T-cell (primary cell): ENCODE data around the gene VPS36. TPM values are rescaled to one million over a fixed set of nuclear protein-coding genes. Genes with fewer than 3 reads are reported as not detected.
A peak's percentile ranks its signal among the peaks of the same experiment; 100 is the strongest.
"Not testable (repeated sequence)": the region's sequence is repeated elsewhere in the genome, so short reads cannot be mapped to it uniquely, and the experiment has no call there.

Experiments used
- ATAC-seq, 4 experiments: fragments of 200-7000 bp in 3 of 4; fragments of 150-1000 bp in 1 of 4; cut with Tn5 transposase; replicated peaks in 1 of 4; 1 replicate in 3 of 4; 2 replicates in 1 of 4; pipeline ENCODE4 v1.10.0; 2021; ENCODE audit warnings: moderate library complexity in 3 of 4, mild to moderate bottlenecking in 2 of 4, moderate number of reproducible peaks in 1 of 4
- CTCF ChIA-PET, 2 donors: fragments of 300-600 bp; sonication (Branson Sonifier 250); formaldehyde crosslinking; loops; one replicate each; lab custom pipeline; 2022; ENCODE audit warnings: antibody characterized with exemption in 2 of 2; lab: Charles Lee
- POLR2A ChIA-PET, 2 donors: fragments of 300-600 bp; sonication (Branson Sonifier 250); formaldehyde crosslinking; loops; one replicate each; lab custom pipeline; 2022; ENCODE audit warnings: antibody characterized with exemption in 2 of 2; lab: Charles Lee
- DNase-seq, 35 experiments: peaks; one replicate each; pipeline versions ENCODE4 v3.0.0 to v3.0.0-alpha.2; 2013 to 2023
- H3K27ac ChIP-seq: one replicate; pipeline ENCODE4 v1.5.1; 2013; ENCODE audit warnings: low read length
- H3K27me3 ChIP-seq, 2 experiments: replicated peaks in 1 of 2; 1 replicate in 1 of 2; 2 replicates in 1 of 2; pipeline versions ENCODE4 v1.6.1 to v1.7.0; 2013; ENCODE audit warnings: low read length in 1 of 2, mixed read lengths in 1 of 2; ENCODE audit not compliant: control insufficient read depth in 2 of 2, insufficient read depth in 2 of 2; ENCODE audit errors: extremely low read depth in 1 of 2
- H3K36me3 ChIP-seq, 2 donors: 1 replicate in 1 of 2; 2 replicates in 1 of 2; pipeline versions ENCODE4 v1.6.1 to v1.7.0; 2013; ENCODE audit warnings: low read length in 1 of 2; ENCODE audit not compliant: control insufficient read depth in 2 of 2, insufficient read depth in 1 of 2; ENCODE audit errors: extremely low read depth in 1 of 2
- H3K4me1 ChIP-seq, 2 experiments: 1 replicate in 1 of 2; 2 replicates in 1 of 2; pipeline versions ENCODE4 v1.6.1 to v1.7.0; 2013; ENCODE audit warnings: low read length in 2 of 2, mixed read lengths in 1 of 2; ENCODE audit not compliant: insufficient read depth in 2 of 2, control insufficient read depth in 1 of 2; ENCODE audit errors: extremely low read depth in 1 of 2
- H3K4me3 ChIP-seq, 2 donors: 1 replicate in 1 of 2; 2 replicates in 1 of 2; pipeline versions ENCODE4 v1.5.1 to v1.7.0; 2013; ENCODE audit warnings: mild to moderate bottlenecking in 2 of 2, low read length in 1 of 2, moderate library complexity in 1 of 2; ENCODE audit not compliant: control insufficient read depth in 1 of 2; ENCODE audit errors: extremely low read depth in 1 of 2
- H3K9me3 ChIP-seq: 2 replicates; pipeline ENCODE4 v1.7.0; 2013
- H3K27ac Mint-ChIP-seq, 2 donors: one replicate each; pipeline ENCODE4 v1.8.0; 2020 to 2021; ENCODE audit warnings: mild to moderate bottlenecking in 2 of 2, mixed read lengths in 2 of 2
- H3K27me3 Mint-ChIP-seq, 2 donors: one replicate each; pipeline ENCODE4 v1.8.0; 2021 to 2022; ENCODE audit warnings: mixed read lengths in 2 of 2
- H3K36me3 Mint-ChIP-seq: one replicate; pipeline ENCODE4 v1.8.0; 2021; ENCODE audit warnings: mixed read lengths
- H3K4me1 Mint-ChIP-seq, 3 donors: one replicate each; pipeline ENCODE4 v1.8.0; 2020 to 2022; ENCODE audit warnings: mixed read lengths in 3 of 3, mild to moderate bottlenecking in 1 of 3
- H3K4me3 Mint-ChIP-seq, 3 donors: one replicate each; pipeline ENCODE4 v1.8.0; 2020 to 2022; ENCODE audit warnings: mild to moderate bottlenecking in 3 of 3, mixed read lengths in 3 of 3, moderate library complexity in 3 of 3
- H3K9me3 Mint-ChIP-seq, 3 donors: one replicate each; pipeline ENCODE4 v1.8.0; 2020 to 2022; ENCODE audit warnings: mixed read lengths in 3 of 3
- WGBS: methylation state at CpG from one replicate; pipeline ENCODE4 v1.1.5; 2013; ENCODE audit warnings: missing lambda C conversion rate; ENCODE audit not compliant: insufficient coverage; 5-methylcytosine and 5-hydroxymethylcytosine counted together
- total RNA-seq, 35 experiments: library from RNA in 6 of 35; stranded (reverse) in 6 of 35; fragments of 120-200 nt in 1 of 35; gene quantifications; one replicate each; pipeline versions ENCODE4 v1.2.1 to v1.2.4 and lab custom pipeline; 2013 to 2026

The VPS36 gene
- total RNA-seq (10 to 100 TPM; 43.3 to 53.7 (median 49.2) TPM), total RNA-seq (lab: John Stamatoyannopoulos, UW) (39.8 to 104 (median 67.1) reads per million in 29 experiments)
- total RNA-seq (2013): 52.2 TPM

GRCh38 chr13:52450012-52450792 lies at the start of gene VPS36:
TSS of gene VPS36 (minus strand) at chr13:52450634. CDS start at chr13:52450594, 40 bp downstream.
- WGBS: under 1% methylated on average over 105 of the region's 105 CpGs
- Histone ChIP-seq H3K9me3 (no peaks in the 10 kb centered on the region), H3K36me3 (peaks cover 0 to 2% of the 10 kb centered on the region in 2 donors), H3K27me3 (no peaks in the 10 kb centered on the region), H3K27ac (peak within 1 kb of the TSS; percentile 62), H3K4me3 (peak within 1 kb of the TSS; percentile 81 to 96), H3K4me1 (peaks cover 17 to 26% of the 10 kb centered on the region in 2 experiments)
- CTCF ChIA-PET: interaction anchor here (0.6 to 1.6 kb wide), 14 partner anchors 9 to 637 kb away, joined by 3 to 7 read pairs (median 3); partner anchors contain the start of genes ALG11 (in 1 of the 2) and SUGT1 (in 1 of the 2)
- H3K9me3 Mint-ChIP-seq: no peaks in the 10 kb centered on the region
- H3K27me3 Mint-ChIP-seq: no peaks in the 10 kb centered on the region
- ATAC-seq (peak; percentile 65 to 79 (median 74)), DNase-seq (peak; percentile 82 to 99 (median 90))
- POLR2A ChIA-PET: no interaction called here
- H3K27ac Mint-ChIP-seq: peak within 1 kb of the TSS; percentile 81 to 88
- H3K4me3 Mint-ChIP-seq: peak within 1 kb of the TSS; percentile 89 to 91 (median 90)
- no peaks in the 10 kb centered on the region for H3K36me3 Mint-ChIP-seq
- peaks cover 45 to 49% (median 45%) of the 10 kb centered on the region in 3 donors for H3K4me1 Mint-ChIP-seq

- H3K4me1 ChIP-seq, H3K27me3 ChIP-seq, H3K36me3 Mint-ChIP-seq, H3K4me3 Mint-ChIP-seq, H3K9me3 ChIP-seq, ATAC-seq, DNase-seq, H3K36me3 ChIP-seq, H3K27me3 Mint-ChIP-seq, POLR2A ChIA-PET, H3K4me1 Mint-ChIP-seq, H3K4me3 ChIP-seq, CTCF ChIA-PET, H3K27ac ChIP-seq, H3K9me3 Mint-ChIP-seq: not testable (repeated sequence)
- peak overlapping the region; percentile 23 to 28 for H3K27ac Mint-ChIP-seq
- no CpG with 5 or more reads among the region's 3 CpGs for WGBS
Observed at GRCh38 chr13:52497979-52498378, 47.5 kb upstream of the VPS36 start.

GRCh38 chr13:52494241-52494640 lies 43.8 kb upstream of the VPS36 start:
- H3K4me1 ChIP-seq, DNase-seq, H3K27ac ChIP-seq, H3K4me3 ChIP-seq, H3K27ac Mint-ChIP-seq, H3K27me3 Mint-ChIP-seq, ATAC-seq, H3K27me3 ChIP-seq, H3K4me3 Mint-ChIP-seq, CTCF ChIA-PET, POLR2A ChIA-PET, H3K9me3 ChIP-seq, H3K36me3 ChIP-seq, H3K4me1 Mint-ChIP-seq, H3K36me3 Mint-ChIP-seq, H3K9me3 Mint-ChIP-seq: not testable (repeated sequence)
- WGBS: no CpG with 5 or more reads among the region's 5 CpGs

- H3K36me3 Mint-ChIP-seq, H3K4me3 ChIP-seq, DNase-seq, H3K4me1 Mint-ChIP-seq, CTCF ChIA-PET, H3K27me3 ChIP-seq, POLR2A ChIA-PET, ATAC-seq, H3K27ac Mint-ChIP-seq, H3K9me3 ChIP-seq, H3K27me3 Mint-ChIP-seq, H3K36me3 ChIP-seq, H3K4me1 ChIP-seq, H3K27ac ChIP-seq, H3K4me3 Mint-ChIP-seq, H3K9me3 Mint-ChIP-seq: not testable (repeated sequence)
- WGBS: no CpG with 5 or more reads among the region's 5 CpGs
Observed at GRCh38 chr13:52491015-52491414, 40.6 kb upstream of the VPS36 start.

- H3K36me3 Mint-ChIP-seq, H3K27ac ChIP-seq, H3K4me3 Mint-ChIP-seq, H3K27me3 ChIP-seq, H3K4me1 Mint-ChIP-seq, H3K36me3 ChIP-seq, H3K27ac Mint-ChIP-seq, H3K27me3 Mint-ChIP-seq, ATAC-seq, H3K4me3 ChIP-seq, H3K9me3 ChIP-seq, H3K9me3 Mint-ChIP-seq, CTCF ChIA-PET, POLR2A ChIA-PET, DNase-seq, H3K4me1 ChIP-seq: not testable (repeated sequence)
- WGBS: no CpG with 5 or more reads among the region's 22 CpGs
Observed at GRCh38 chr13:52488763-52489162, 38.3 kb upstream of the VPS36 start.

GRCh38 chr13:52487078-52487477 lies 36.6 kb upstream of the VPS36 start:
- H3K4me1 Mint-ChIP-seq, ATAC-seq, H3K27me3 ChIP-seq, H3K9me3 ChIP-seq, CTCF ChIA-PET, H3K27ac Mint-ChIP-seq, H3K9me3 Mint-ChIP-seq, H3K36me3 Mint-ChIP-seq, H3K4me3 Mint-ChIP-seq, H3K27ac ChIP-seq, POLR2A ChIA-PET, DNase-seq, H3K4me3 ChIP-seq, H3K4me1 ChIP-seq, H3K27me3 Mint-ChIP-seq, H3K36me3 ChIP-seq: not testable (repeated sequence)
- WGBS: no CpG with 5 or more reads among the region's 2 CpGs
